HK-2 (cell line): ENCODE measurements around the gene FAM163A.

Source experiments
- DNase-seq: peaks from one replicate; pipeline ENCODE4 v3.0.0-alpha.2; 2018; ENCODE audit not compliant: unreplicated experiment

Gene FAM163A

DNA sequence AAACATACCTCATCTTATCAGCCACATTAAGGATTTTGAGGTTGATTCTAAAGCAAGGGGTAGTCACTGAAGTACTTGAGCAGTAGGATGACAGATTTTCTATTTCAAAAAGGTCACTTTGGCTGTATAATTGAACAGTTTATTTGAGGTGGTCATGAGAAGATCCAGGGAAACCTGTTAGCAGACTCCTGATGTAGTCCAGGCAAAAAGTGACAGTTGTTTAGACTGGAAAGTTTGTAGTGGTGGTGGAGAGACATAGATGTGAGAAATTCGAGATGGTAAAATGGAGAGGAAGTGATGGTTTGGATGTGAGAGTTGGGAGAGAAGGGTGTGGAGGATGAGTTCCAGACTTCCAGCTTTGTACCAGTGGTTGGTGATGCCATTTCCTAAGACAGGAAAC lies 7.5 kb downstream of the FAM163A start:
- DNase-seq, result no peak

DNA sequence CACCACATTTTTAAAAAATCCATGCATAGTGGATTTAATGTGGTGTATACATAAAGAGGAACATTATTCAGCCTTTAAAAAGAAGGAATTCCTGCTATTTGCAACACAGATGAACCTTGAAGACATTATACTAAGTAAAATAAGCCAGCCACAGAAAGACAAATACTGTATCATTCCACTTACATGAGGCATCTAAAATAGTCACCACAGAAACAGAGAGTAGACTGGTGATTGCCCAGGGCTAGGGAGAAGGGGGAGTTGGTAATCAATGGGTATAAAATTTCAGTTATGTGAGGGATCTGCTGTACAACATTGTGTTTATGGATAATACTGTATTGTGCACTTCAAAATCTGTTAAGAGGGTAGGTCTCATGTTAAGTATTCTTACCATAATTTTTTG lies 10.0 kb downstream of the FAM163A start:
- DNase-seq, result no peak

DNA sequence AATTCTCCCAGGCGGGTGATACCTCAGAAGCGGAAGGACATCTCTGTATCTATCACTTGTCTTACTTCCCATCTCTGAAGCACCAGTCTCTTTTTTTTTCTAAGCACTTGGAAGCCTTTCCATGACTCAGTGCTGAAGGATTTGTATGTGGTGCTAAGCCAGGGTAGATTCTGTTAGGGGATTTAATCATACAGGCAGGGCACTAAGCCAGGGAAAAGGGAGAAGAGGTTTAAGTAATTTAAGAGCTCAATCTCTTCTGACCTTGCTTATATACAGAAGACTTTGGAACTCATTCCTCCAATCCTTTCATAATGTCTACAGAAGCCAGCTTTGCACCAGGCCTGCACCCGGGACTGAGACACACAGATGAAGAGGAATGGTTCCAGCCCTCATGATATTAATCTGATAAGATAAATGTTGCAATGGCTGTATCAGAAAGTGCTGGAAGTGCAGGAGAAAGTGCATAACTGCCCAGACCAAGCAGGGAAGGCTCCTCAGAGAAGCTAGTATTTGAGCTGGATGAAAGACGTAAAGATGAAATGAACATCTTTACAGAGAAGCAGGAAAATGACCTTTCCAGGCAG lies 11.0 kb downstream of the FAM163A start:
- DNase-seq, result no peak

DNA sequence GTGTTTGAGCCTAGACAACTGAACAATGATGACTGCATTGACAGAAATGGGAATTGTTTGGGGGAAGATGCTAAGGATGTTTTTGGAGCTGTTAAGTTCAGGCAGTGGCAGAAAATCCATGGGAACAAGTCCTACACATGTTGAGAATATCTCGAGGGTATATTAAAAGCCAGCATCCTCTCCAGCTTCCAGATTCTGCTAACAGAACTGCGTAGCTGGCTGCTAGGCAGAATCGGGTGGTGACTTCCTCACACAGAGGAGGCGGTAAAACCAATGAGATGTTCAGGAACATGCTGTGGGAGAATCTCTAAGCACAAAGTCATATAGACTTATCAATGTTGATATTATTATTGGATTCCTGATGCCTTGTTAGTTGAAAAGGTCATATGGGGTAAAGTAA lies 14.8 kb downstream of the FAM163A start:
- no peak for DNase-seq

DNA sequence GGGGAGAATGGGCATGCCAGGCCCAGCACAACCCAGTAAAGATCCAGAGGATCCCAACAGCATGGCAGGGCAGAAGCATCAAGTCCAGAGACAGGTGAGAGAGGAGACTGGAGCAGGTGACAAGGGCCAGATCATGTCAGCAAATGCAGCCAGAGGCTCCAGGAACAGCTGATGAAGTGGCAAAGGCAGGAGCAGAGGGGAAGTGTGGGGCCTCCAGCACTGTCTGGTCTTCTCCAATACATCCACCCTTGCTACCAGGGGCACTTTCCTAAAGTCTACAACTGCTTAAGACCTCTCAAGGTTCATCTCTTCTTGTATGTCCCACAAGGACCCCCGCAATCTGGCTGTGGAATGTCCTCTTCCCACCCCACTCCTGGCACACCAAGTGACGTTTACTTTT lies 17.4 kb downstream of the FAM163A start:
- no peak for DNase-seq

DNA sequence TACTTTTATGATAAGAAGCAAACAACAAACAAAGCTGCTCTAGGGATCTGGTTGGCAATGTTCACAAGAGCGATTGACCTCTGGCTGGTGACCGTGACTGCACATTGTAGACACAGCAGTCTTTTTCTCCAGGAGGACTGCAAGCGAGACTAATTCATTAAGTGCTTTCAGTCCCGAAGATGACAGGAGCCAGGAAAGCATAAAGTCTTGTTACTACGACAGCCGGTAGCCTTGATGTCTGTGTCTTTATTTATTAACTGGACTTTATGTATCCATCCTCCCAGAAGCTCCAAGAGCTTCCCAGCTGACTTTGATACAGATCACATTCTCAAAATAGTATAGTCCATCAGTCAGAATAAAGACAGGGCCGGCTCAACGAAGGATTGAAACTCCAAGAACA lies 18.2 kb downstream of the FAM163A start:
- DNase-seq, result no peak

DNA sequence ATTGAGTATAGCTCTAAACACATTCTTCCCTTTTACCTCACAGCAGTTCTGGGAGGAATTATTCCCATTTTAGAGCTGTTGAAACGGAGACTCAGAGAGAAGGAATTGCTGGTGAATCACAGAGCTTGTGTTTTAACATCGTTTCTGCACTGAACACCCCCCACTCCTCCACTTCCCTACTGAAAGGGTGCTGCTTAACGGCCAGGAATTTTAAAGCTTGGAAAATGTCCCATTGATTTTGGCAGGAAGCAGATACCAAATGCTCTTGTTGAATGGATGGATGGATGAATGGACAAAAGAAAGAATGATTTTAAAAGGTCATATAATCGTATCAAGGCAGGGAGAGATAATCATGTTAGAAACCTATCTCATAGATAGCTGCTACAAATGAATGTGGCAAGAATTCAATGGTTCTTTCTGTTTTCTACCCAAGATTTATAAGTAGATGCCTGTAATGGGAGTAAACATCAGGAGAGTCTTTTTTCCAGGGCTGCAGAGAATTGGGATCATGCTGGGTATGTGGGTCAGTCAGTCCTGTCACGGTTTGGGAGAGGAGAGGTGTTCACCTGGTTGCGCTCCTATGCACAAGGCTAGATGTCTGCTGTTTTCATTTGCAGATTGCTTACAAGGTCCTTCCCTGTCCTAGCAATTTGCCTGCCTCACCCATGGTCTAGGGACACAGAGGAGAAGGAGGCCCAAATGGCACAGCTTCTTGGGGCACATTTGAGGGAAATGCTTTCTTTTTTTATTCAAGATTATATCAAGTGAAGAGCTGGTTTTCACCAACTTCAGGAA lies 19.0 kb downstream of the FAM163A start:
- no peak for DNase-seq

DNA sequence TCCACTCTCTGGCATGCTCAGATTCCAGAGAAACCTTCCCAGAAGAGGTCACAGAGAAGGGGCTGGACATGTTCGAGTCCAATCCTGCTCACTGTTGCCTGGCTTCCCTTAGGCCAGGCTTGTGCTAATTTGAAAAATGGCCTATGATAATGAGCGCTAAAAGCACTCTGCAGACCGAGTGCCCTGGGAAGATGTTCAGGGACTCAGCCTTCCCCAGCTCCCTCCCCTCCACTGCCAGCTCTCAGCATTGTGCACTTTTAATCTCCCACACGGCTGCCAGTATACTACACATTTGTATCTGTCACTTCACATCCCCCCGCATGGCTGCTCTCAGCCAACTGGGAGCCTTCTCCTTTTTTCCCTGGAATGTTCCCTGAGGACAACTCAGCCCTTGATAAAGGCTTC lies 24.1 kb downstream of the FAM163A start:
- no peak for DNase-seq

DNA sequence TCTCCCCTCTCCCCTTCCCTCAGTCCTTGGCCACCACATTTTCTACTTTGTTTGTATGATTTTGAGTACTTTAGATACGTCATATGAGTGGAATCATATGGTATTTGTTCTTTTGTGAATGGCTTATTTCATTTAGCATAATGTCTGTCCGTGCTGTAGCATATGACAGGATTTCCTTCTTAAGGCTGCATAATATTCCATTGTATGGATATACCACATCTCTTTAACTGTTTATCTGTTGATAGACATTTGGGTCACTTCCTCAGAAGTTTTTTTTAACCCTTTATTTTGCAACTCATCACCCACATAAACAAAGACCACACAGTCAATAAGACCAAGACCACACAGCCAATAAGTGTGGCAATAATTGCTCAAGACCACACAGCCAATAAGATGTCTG lies 24.9 kb downstream of the FAM163A start:
- no peak for DNase-seq

DNA sequence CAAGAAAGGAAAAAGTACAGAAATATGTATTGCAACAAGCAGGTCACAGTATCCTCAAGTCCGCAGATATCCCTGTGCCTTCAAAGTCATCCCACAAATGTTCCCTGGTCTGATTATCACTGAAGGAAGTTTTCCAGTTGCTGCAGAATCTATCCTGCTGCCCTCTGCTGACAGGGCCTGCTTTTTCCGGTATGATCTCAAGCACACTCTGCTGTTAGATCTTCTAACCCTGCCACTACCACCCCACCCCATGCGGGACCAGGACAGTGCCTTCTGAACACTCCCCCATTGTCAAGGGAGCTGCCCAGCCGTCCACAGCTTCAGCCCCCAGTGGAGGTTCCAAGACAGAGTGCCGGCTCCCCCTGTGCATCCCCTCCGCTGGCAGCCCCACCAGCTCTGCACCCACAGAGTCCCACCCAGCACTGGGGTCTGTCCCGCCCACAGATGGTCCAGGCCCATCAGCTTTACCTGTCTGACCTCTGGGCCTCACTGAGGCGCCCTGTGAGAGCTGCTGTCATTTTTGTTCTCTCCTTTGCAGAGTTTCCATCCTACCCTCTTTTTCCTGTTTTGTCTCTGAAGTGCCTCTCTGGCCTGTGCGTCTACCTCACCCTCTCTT lies 27.9 kb downstream of the FAM163A start:
- DNase-seq, result no peak

DNA sequence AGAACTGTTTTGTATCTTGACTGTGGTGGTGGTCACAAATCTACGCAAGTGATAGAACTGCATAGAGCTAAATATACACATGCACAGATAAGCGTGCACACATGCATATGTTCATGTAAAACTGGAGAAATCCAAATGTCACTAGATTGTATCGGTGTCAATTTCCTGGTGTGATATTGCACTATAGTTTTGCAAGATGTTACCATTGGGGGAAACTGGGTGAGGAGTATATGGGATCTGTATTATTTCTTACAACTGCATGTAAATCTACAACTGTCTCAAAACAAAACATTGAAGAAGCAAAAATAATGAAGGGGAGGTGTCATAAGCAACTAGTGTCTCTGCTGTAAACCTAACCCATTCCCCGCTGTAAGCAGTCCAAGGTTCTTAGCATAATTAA lies 30.2 kb downstream of the FAM163A start:
- no peak for DNase-seq

DNA sequence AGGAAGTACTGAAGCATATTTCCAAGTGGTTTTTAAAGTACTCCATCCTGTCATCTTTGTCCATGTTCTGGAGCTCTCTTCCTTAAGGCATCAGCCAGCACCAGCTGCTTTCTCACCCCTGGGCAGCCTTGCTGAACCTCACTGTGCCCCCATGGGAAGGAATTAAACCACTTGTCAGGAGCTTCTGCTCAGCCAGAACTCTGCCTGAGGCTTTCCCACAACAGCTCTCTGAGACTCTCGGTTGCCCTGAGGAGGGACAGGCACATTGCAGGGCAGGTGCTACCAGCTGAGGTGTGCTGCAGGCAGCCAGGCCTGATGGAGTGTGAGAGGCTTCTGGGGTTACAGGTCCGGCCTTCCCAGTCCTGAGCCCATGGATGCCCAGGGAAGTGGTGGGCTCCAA lies 30.9 kb downstream of the FAM163A start:
- no peak for DNase-seq

DNA sequence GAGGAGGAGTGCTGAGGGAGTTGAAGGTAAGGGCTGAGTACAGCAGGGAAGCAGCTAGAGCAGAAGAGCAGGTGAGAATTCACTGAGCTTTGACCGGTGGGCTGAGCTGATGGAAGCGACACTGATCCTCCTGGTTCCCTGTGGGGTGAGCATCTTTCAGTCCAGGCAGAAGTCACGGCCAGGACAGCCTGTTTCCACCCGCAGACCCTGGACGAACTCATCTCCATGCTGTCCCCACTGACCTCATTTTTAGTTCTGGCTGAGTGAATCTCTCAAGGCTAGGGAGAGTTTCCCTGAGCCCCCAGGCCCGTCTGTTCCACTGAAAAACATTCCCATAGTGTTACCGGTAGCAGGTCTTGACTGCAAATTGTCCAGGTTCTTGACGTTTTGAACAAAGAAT lies 31.5 kb downstream of the FAM163A start:
- no peak for DNase-seq

DNA sequence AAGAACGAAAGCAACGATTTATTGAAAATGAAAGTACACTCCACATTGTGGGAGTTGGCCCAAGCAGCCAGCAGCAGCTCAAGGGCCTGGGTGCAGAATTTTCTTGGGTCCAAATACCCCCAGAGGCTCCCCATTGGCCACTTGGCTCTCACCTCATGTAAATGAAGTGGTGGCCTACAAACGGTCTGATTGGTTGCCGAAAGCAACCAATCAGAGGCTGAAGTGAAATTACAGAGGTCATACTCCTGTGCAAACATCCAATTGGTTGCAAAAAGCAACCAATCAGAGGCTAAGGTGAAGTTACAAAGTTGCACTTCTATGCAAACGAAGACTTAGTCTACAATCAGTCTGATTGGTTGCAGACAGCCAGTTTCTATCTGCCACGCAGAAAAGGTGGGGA lies 31.9 kb downstream of the FAM163A start:
- no peak for DNase-seq

DNA sequence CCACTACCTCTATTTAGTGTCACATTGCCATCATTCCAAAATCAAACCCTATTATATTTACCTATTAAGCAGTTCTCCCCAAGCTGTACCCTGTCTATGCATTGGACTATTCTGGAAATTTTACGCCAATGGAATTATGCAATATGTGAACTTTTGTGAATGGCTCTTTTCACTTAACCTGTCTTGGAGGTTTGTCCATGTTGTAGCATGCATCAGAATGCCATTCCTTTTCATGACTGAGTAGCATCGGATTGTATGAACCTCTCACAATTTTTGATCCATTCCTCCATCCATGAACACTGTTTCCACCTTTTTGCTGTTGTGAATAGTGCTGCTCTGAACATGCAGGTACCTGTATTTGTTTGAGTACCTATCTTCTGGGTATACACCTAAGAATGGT lies 33.7 kb downstream of the FAM163A start:
- DNase-seq, result no peak

DNA sequence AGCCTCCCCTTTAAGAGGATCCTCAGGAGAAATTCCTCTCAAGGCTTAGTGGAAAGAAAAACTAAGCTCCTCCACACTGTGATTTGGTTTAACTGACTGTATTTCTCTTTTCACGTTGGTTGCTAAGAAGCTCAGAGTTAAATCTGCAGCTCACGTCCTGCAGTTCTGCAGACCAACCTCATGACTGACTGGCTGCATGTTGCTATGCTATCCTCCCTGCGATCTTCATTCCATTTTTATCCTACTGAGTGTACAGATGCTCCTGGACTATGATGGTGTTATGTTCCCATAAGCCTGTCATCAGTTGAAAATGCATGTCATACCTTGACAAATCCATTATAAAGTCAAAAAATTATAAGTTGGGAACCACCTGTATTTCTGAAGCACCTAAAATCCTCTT lies 34.6 kb downstream of the FAM163A start:
- DNase-seq, result no peak

DNA sequence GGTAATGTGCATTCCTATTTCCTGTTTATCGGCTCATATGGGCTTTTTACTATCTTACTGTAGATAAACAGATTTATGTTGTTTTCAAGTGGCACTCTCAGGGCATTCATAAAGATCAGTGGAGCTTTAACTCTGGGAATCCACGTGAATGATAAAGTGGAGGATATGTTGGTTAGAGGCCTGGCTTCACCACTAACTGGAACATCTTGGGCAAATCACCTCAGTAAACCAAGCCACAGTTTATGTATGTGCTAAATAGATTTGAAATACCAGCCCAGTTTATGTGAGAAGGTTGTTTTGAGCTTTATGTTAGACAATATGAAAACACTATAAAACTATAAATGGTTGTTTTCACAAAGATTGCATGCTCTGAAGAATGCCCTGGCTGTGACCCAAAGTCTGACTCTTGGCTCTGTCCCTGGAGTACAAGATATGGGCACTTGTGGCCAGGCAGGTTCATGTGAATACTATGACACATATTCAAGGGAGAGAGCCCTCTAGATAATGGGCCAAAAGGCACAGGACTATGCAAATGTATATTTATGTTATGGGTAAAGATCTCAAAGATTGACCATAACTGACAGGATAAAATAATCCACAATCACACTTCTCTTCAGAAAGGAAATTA lies 36.7 kb downstream of the FAM163A start:
- DNase-seq, result no peak

DNA sequence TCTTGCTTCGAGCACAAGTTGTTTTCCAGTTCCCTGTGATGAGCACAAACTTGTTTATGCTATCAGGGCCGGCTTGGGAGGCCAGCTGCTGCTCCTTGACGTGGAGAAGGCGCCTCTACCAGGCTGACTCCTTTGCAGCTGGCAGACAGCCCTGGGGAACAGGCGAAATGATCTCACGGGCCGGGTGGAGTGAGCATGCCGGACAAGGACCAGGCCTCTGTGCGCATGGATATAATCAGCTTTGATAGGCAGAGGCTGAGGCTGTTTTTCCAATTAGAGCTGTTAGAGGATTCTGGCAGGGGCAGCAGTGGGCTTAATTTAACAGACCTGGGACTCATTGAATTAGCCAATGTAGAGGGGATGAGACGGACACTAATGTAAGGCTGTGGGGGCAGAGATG lies 38.9 kb downstream of the FAM163A start:
- DNase-seq, result no peak

DNA sequence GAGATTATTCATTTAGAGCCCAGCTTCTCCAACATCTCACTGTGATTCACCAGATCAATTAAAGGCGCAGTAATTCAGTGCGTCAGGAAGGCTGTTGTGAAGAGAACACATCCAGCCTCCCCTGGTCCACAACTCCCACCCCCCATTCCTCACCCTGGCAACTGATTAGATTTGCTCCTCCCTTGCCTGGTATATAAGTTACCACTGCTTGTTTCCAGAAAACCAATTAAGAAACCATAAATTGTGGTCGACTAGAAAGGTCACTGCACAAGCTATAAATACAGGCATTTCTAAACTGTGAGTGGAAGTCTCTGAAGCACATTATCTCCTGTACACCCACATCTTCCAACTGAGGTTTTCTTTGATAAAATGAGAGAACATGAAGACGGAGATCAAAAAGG lies 41.9 kb downstream of the FAM163A start:
- DNase-seq, result no peak

DNA sequence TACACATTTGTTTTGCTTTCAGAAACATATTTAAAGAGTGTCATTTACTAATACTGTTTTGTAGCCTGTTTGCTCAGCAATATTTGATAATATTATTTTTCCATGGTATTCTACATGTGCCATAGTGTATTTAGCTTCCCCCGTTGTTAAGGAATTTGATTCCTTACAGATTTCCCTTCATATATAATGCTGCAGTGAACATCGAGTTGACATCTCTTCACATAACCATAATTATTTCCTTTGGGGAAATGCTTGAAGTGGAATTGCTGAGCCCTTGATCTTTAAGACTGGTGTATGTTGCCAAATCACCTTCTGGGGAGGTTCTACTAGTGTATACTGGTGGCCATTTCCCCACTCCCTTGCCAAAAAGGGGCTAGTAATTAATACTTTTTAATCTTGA lies 42.6 kb downstream of the FAM163A start:
- DNase-seq, result no peak

DNA sequence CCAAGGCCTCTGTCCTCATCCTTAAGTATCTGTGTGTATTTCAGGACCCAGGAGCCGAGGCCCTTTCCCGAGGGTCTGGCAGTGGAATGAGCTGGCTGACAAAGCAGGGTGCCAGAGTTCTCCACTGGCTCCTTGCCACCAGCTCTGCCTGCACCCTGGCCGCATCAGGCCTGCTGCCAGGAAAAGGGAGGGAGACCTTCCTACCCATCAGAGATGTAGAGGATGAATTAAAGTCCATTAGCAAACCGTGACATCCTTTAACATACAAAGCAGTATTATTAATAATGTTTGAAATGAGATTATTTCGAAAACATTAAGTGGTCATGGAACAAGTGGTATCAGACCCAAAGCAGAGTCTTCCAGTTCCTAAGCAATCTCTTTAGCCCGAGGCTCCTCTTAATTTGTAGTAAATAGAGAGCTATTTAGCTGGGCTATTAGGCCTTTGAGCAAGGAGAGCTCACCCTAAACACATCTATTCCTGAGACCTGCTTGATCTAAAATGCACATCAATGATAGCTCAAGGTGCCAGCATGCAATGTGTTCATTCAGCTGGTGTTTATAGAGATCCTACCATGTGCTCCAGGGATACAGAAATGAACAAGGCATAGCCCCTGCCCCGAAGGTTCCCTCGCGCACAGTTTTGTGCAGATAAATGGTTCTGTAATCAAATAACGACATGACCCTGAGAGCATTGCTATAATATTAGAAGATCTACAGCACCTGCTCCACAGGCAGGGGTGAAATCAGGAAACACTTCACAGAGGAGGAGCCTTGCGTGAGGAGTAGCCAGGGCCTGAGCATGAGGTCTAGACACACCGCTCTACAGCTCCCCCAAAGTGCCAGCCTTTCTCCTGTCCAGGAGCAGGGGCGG lies 44.0 kb downstream of the FAM163A start:
- DNase-seq, result no peak

DNA sequence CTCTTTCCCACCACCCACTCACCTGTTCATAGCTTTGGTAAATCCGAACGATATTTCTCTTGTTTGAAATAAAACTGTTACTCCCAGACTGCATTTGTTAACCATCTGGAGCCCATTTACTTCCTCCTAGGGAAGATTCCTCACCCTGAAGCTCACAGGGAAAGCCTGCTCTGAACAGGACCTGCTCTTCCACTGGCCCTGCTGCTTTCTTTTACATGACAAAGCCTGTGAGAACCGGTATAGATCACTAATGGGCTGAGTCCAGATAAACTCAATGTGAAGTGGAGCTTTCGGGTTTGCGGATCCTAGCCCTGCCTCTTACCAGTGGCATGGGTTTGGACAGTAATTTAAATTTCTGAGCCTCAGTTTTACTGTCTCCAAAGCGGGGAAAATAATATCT lies 45.2 kb downstream of the FAM163A start:
- no peak for DNase-seq
